ENCODE data around the gene ADORA2A. TPM values are rescaled to one million over a fixed set of nuclear protein-coding genes. Genes with fewer than 3 reads are reported as not detected.

ADORA2A gene
- total RNA-seq (2022; extraction: Qiagen RNA extraction) = 0.71 to 1.2 TPM (median 0.80 TPM) in 5 replicates

DNA sequence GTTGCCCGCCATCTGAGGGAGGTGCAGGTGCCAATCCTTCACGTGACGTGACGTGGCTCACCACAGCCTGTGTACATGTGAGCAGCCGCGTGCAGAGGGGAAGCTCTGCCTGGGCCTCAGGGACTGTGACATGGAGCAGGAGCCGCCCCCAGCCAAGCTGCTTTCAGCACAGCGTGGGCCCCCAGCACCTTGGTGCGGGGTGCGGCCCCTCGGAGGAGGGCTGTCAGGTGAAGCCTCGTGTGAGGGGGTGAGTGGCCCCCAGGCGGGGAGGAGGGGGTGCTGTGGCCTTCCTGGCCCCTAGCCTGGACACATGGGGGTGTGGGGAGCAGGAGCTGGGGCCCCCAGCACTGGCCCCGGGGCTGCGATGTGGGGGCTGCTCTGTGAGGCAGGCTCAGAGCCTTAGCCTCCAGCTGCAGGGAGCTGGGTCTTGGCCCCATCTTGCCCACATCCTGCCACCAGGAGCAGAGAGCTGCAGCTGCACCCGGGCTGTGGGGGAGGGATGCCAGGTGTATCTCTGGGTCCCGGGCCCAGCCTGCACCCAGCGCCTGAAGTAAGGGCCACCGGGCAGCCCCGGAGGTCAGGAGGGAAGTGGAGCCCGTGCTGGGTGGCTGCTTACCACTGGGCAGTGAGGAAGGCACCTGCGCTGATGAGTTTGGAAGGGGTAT is at the start of gene ADORA2A:
TSS of gene ADORA2A (plus strand) at position 100 of the 665 bp plus-strand sequence. CDS start 5,806 bp downstream, outside the sequence.

Other genes starting within 250 kb of the ADORA2A start
- 54.7 to 85.3 TPM (median 83.8 TPM) in 5 replicates for gene SUSD2, start 246.1 kb upstream of the ADORA2A start, total RNA-seq (2022; extraction: Qiagen RNA extraction)
- 3.5 to 5.3 TPM (median 4.4 TPM) in 5 replicates for gene GGT5, start 182.5 kb upstream of the ADORA2A start, total RNA-seq (2022; extraction: Qiagen RNA extraction)
- 14.0 to 19.1 TPM (median 17.6 TPM) in 5 replicates for gene SPECC1L, start 156.8 kb upstream of the ADORA2A start, total RNA-seq (2022; extraction: Qiagen RNA extraction)
- gene UPB1, start 67.7 kb downstream of the ADORA2A start, total RNA-seq (2022; extraction: Qiagen RNA extraction) = 0.02 TPM in 1 of 5 replicates, not detected in the others
- gene GUCD1, start 127.5 kb downstream of the ADORA2A start, total RNA-seq (2022; extraction: Qiagen RNA extraction) = 47.3 to 58.7 TPM (median 51.2 TPM) in 5 replicates
- gene SNRPD3, start 128.4 kb downstream of the ADORA2A start, total RNA-seq (2022; extraction: Qiagen RNA extraction) = 155 to 270 TPM (median 162 TPM) in 5 replicates
- 5.2 to 8.2 TPM (median 7.0 TPM) in 5 replicates for gene LRRC75B, start 165.5 kb downstream of the ADORA2A start, total RNA-seq (2022; extraction: Qiagen RNA extraction)
- 85.7 to 110 TPM (median 107 TPM) in 5 replicates for gene GGT1, start 175.6 kb downstream of the ADORA2A start, total RNA-seq (2022; extraction: Qiagen RNA extraction)